Mesenchymal stem cell (in vitro differentiated cells and primary cell): Measurements from ENCODE around the gene SSC5D.

Source experiments
- DNase-seq: peaks from one replicate; pipeline ENCODE4 v3.0.0-alpha.2; 2013
- H2AFZ ChIP-seq: one replicate; pipeline ENCODE4 v1.6.1; 2013; ENCODE audit warnings: low read depth, mild to moderate bottlenecking, control low read depth, inconsistent platforms, low read length, moderate library complexity
- H2AK5ac ChIP-seq: 2 replicates; pipeline ENCODE4 v1.6.1; 2013; ENCODE audit warnings: low read length, moderate library complexity, mild to moderate bottlenecking, inconsistent platforms; ENCODE audit not compliant: severe bottlenecking
- H2BK120ac ChIP-seq: one replicate; pipeline ENCODE4 v1.6.1; 2013; ENCODE audit warnings: low read depth, mild to moderate bottlenecking, inconsistent platforms, low read length, moderate library complexity
- H2BK12ac ChIP-seq, 2 experiments: one replicate each; pipeline ENCODE4 v1.6.1; 2013; ENCODE audit warnings: inconsistent platforms in 2 of 2, low read length in 2 of 2, mild to moderate bottlenecking in 2 of 2, moderate library complexity in 2 of 2, control low read depth in 1 of 2
- H2BK15ac ChIP-seq: one replicate; pipeline ENCODE4 v1.6.1; 2013; ENCODE audit warnings: mild to moderate bottlenecking, low read depth, inconsistent platforms; ENCODE audit not compliant: poor library complexity, severe bottlenecking
- H2BK5ac ChIP-seq: 2 replicates; pipeline ENCODE4 v1.6.1; 2013; ENCODE audit warnings: low read depth, mild to moderate bottlenecking, low read length, control low read depth, inconsistent platforms; ENCODE audit not compliant: poor library complexity, severe bottlenecking
- H3K14ac ChIP-seq, 2 experiments: one replicate each; pipeline ENCODE4 v1.6.1; 2013; ENCODE audit warnings: inconsistent platforms in 2 of 2, low read length in 2 of 2, control low read depth in 1 of 2, mild to moderate bottlenecking in 1 of 2, moderate library complexity in 1 of 2
- H3K18ac ChIP-seq, 2 experiments: one replicate each; pipeline ENCODE4 v1.6.1; 2013; ENCODE audit warnings: inconsistent platforms in 2 of 2, low read length in 2 of 2, control low read depth in 1 of 2, low read depth in 1 of 2, mild to moderate bottlenecking in 1 of 2
- H3K23ac ChIP-seq, 2 experiments: one replicate each; pipeline ENCODE4 v1.6.1; 2013; ENCODE audit warnings: inconsistent platforms in 2 of 2, low read length in 2 of 2, mild to moderate bottlenecking in 2 of 2, moderate library complexity in 2 of 2, control low read depth in 1 of 2
- H3K27ac ChIP-seq: 2 replicates; pipeline ENCODE4 v1.5.1; 2013; ENCODE audit warnings: mild to moderate bottlenecking, moderate library complexity, low read length, control low read depth, inconsistent platforms; ENCODE audit not compliant: poor library complexity, severe bottlenecking
- H3K27me3 ChIP-seq, 2 experiments: 2 replicates each; pipeline versions ENCODE4 v1.6.1 to v1.7.0; 2013; ENCODE audit warnings: low read length in 2 of 2, mild to moderate bottlenecking in 2 of 2, moderate library complexity in 2 of 2, control low read depth in 1 of 2, inconsistent platforms in 1 of 2; ENCODE audit not compliant: control insufficient read depth in 1 of 2, insufficient read depth in 1 of 2
- H3K36me3 ChIP-seq, 2 experiments: 2 replicates each; pipeline versions ENCODE4 v1.6.1 to v1.7.0; 2013; ENCODE audit warnings: low read length in 2 of 2, control low read depth in 1 of 2, inconsistent platforms in 1 of 2, low read depth in 1 of 2, mild to moderate bottlenecking in 1 of 2; ENCODE audit not compliant: insufficient read depth in 2 of 2, control insufficient read depth in 1 of 2
- H3K4ac ChIP-seq, 2 experiments: one replicate each; pipeline ENCODE4 v1.6.1; 2013; ENCODE audit warnings: inconsistent platforms in 2 of 2, low read length in 2 of 2, mild to moderate bottlenecking in 2 of 2, moderate library complexity in 2 of 2, control low read depth in 1 of 2, low read depth in 1 of 2
- H3K4me1 ChIP-seq: 2 replicates; pipeline ENCODE4 v1.6.1; 2013; ENCODE audit warnings: low read depth, low read length, control low read depth; ENCODE audit not compliant: control insufficient read depth, insufficient read depth
- H3K4me2 ChIP-seq: 2 replicates; pipeline ENCODE4 v1.6.1; 2013; ENCODE audit warnings: low read length, mild to moderate bottlenecking, inconsistent platforms; ENCODE audit not compliant: poor library complexity, severe bottlenecking
- H3K4me3 ChIP-seq, 2 experiments: 2 replicates each; pipeline versions ENCODE4 v1.5.1 to v1.7.0; 2013; ENCODE audit warnings: low read length in 2 of 2, mild to moderate bottlenecking in 2 of 2, control low read depth in 1 of 2, low read depth in 1 of 2; ENCODE audit not compliant: insufficient read depth in 1 of 2
- H3K79me1 ChIP-seq: replicated peaks from 2 replicates; pipeline ENCODE4 v1.6.1; 2013; ENCODE audit warnings: mild to moderate bottlenecking, control low read depth, low read length, inconsistent platforms; ENCODE audit not compliant: poor library complexity, severe bottlenecking
- H3K9ac ChIP-seq: 2 replicates; pipeline ENCODE4 v1.7.0; 2013; ENCODE audit warnings: mild to moderate bottlenecking, low read length, moderate library complexity
- H3K9me3 ChIP-seq: 2 replicates; pipeline ENCODE4 v1.7.0; 2013; ENCODE audit warnings: mild to moderate bottlenecking, low read length; ENCODE audit not compliant: control insufficient read depth
- H4K8ac ChIP-seq: one replicate; pipeline ENCODE4 v1.6.1; 2013; ENCODE audit warnings: inconsistent platforms, mild to moderate bottlenecking, low read length, moderate library complexity
- H4K91ac ChIP-seq: one replicate; pipeline ENCODE4 v1.6.1; 2013; ENCODE audit warnings: mild to moderate bottlenecking, low read length, inconsistent platforms
- WGBS: methylation state at CpG from one replicate; pipeline ENCODE4 v1.1.7; 2013; ENCODE audit warnings: mixed read lengths; 5-methylcytosine and 5-hydroxymethylcytosine counted together

SSC5D gene

GRCh38 chr19:55504252-55504603 lies 16.0 kb downstream of the SSC5D start:
- Histone ChIP-seq H3K9me3 (no peaks in the 10 kb centered on the region), H2AFZ (no peak overlapping the region)

GRCh38 chr19:55504981-55505380 lies 16.7 kb downstream of the SSC5D start:
- Histone ChIP-seq H3K27me3 (no peaks in the 10 kb centered on the region), H4K8ac (no peak overlapping the region), H3K14ac (no peak overlapping the region), H2BK5ac (no peak overlapping the region), H2BK12ac (no peak overlapping the region), H3K4me2 (no peak overlapping the region), H3K4me3 (no peak overlapping the region), H3K27ac (no peak overlapping the region), H3K4me1 (peaks cover 4% of the 10 kb centered on the region), H4K91ac (no peak overlapping the region), H3K4ac (no peak overlapping the region), H3K9ac (no peak overlapping the region), H2AK5ac (no peak overlapping the region), H2AFZ (no peak overlapping the region), H3K79me1 (no peaks in the 10 kb centered on the region), H3K36me3 (peaks cover 31 to 56% of the 10 kb centered on the region in 2 experiments), H2BK15ac (no peak overlapping the region), H3K18ac (no peak overlapping the region), H2BK120ac (no peak overlapping the region), H3K9me3 (no peaks in the 10 kb centered on the region), H3K23ac (no peak overlapping the region)
- 83% methylated on average over 11 of the region's 11 CpGs for WGBS
- DNase-seq: no peak

More at GRCh38 chr19:55504252-55504603, 16.0 kb downstream of the SSC5D start:
- no peak overlapping the region for H2BK120ac ChIP-seq
- no peak overlapping the region for H3K4ac ChIP-seq
- H4K91ac ChIP-seq: no peak overlapping the region
- no peak overlapping the region for H4K8ac ChIP-seq
- H3K9ac ChIP-seq: peak overlapping the region; percentile 69
- H3K27ac ChIP-seq: no peak overlapping the region
- H3K27me3 ChIP-seq: no peaks in the 10 kb centered on the region
- no peak overlapping the region for H2AK5ac ChIP-seq
- H2BK15ac ChIP-seq: no peak overlapping the region
- DNase-seq: no peak
- H3K14ac ChIP-seq: no peak overlapping the region
- no peak overlapping the region for H2BK5ac ChIP-seq
- H3K4me1 ChIP-seq: peaks cover 4% of the 10 kb centered on the region
- peaks cover 35 to 62% of the 10 kb centered on the region in 2 experiments for H3K36me3 ChIP-seq
- no peak overlapping the region for H3K18ac ChIP-seq
- no peak overlapping the region for H2BK12ac ChIP-seq
- 34% methylated on average over 12 of the region's 13 CpGs for WGBS
- no peak overlapping the region for H3K23ac ChIP-seq
- H3K79me1 ChIP-seq: no peaks in the 10 kb centered on the region
- H3K4me3 ChIP-seq: peak overlapping the region in 1 of 2 experiments; percentile 75
- peak overlapping the region; percentile 43 for H3K4me2 ChIP-seq

- H2AK5ac ChIP-seq: no peak overlapping the region
- no peak overlapping the region for H2BK5ac ChIP-seq
- no peak overlapping the region for H2AFZ ChIP-seq
- H3K23ac ChIP-seq: no peak overlapping the region
- peaks cover 21 to 42% of the 10 kb centered on the region in 2 experiments for H3K36me3 ChIP-seq
- H3K79me1 ChIP-seq: peaks cover 2% of the 10 kb centered on the region
- H3K14ac ChIP-seq: no peak overlapping the region
- no peak overlapping the region for H3K4ac ChIP-seq
- H2BK12ac ChIP-seq: no peak overlapping the region
- no peak overlapping the region for H4K8ac ChIP-seq
- H2BK15ac ChIP-seq: no peak overlapping the region
- no peak overlapping the region for H3K4me2 ChIP-seq
- H4K91ac ChIP-seq: no peak overlapping the region
- no peak overlapping the region for H3K27ac ChIP-seq
- H3K9me3 ChIP-seq: no peaks in the 10 kb centered on the region
- H3K27me3 ChIP-seq: no peaks in the 10 kb centered on the region
- H3K4me1 ChIP-seq: peaks cover 4% of the 10 kb centered on the region
- no peak overlapping the region for H2BK120ac ChIP-seq
- no peak overlapping the region for H3K9ac ChIP-seq
- DNase-seq: no peak
- H3K18ac ChIP-seq: no peak overlapping the region
- no peak overlapping the region for H3K4me3 ChIP-seq
- WGBS: 89% methylated on average over 10 of the region's 10 CpGs
Measured at GRCh38 chr19:55508120-55508519, 19.9 kb downstream of the SSC5D start.

GRCh38 chr19:55516878-55517620 lies 28.8 kb downstream of the SSC5D start:
- H3K9me3 ChIP-seq: no peaks in the 10 kb centered on the region
- no peak overlapping the region for H3K23ac ChIP-seq
- no peak overlapping the region for H2BK15ac ChIP-seq
- no peak overlapping the region for H3K27ac ChIP-seq
- H2AFZ ChIP-seq: peak overlapping the region; percentile 55
- H3K27me3 ChIP-seq: no peaks in the 10 kb centered on the region
- H3K18ac ChIP-seq: peak overlapping the region; percentile 1 to 40
- H3K4me2 ChIP-seq: peak overlapping the region; percentile 64
- H3K4me1 ChIP-seq: peaks cover 6% of the 10 kb centered on the region
- H2BK120ac ChIP-seq: no peak overlapping the region
- H2BK5ac ChIP-seq: no peak overlapping the region
- no peaks in the 10 kb centered on the region for H3K79me1 ChIP-seq
- H4K91ac ChIP-seq: no peak overlapping the region
- peak overlapping the region in 1 of 2 experiments; percentile 43 for H3K4ac ChIP-seq
- peak overlapping the region; percentile 71 for H3K9ac ChIP-seq
- H3K4me3 ChIP-seq: peak overlapping the region in 1 of 2 experiments; percentile 37
- DNase-seq: peak; percentile 91
- peaks cover 31 to 32% of the 10 kb centered on the region in 2 experiments for H3K36me3 ChIP-seq
- H4K8ac ChIP-seq: peak overlapping the region; percentile 83
- WGBS: 22% methylated on average over 58 of the region's 61 CpGs
- peak overlapping the region; percentile 60 for H2AK5ac ChIP-seq
- peak overlapping the region in 1 of 2 experiments; percentile 49 for H2BK12ac ChIP-seq
- no peak overlapping the region for H3K14ac ChIP-seq
